ENCODE measurements around the gene DTX3.

GRCh38 chr12:57579011-57579410, 25.6 kb upstream of the DTX3 start:
- TF ChIP-seq CTCF (conservative IDR thresholded peaks at IDR 0.05): no peak
- TF ChIP-seq ZFX (IDR thresholded peaks at IDR 0.05): no peak

Data from C4-2B (cell line).